H1 (cell line): Measurements from ENCODE around the gene SMYD3. TPM values are rescaled to one million over a fixed set of nuclear protein-coding genes. Genes with fewer than 3 reads are reported as not detected.

Experiments used
- CTCF ChIA-PET: fragments of 300-600 bp; sonication (Branson Sonifier 250); formaldehyde crosslinking; loops from one replicate; lab custom pipeline; 2021; ENCODE audit not compliant: partially characterized antibody; lab: Charles Lee
- POLR2A ChIA-PET: fragments of 300-600 bp; sonication (Branson Sonifier 250); formaldehyde crosslinking; loops from one replicate; lab custom pipeline; 2021; ENCODE audit warnings: inconsistent platforms; ENCODE audit not compliant: partially characterized antibody; lab: Charles Lee
- DNase-seq, 2 experiments: peaks; one replicate each; pipeline versions ENCODE4 v3.0.0 to v3.0.0-alpha.2; 2010 to 2022; ENCODE audit warnings: low spot score in 2 of 2, low read depth in 1 of 2, mixed read lengths in 1 of 2
- FAIRE-seq: peaks from 2 replicates; lab custom pipeline; 2011; peaks lifted over from hg19 to GRCh38; lab: Jason Lieb, UNC
- H2AFZ ChIP-seq: 2 replicates; pipeline ENCODE4 v1.8.1; 2012; ENCODE audit warnings: low read length, inconsistent platforms
- H2AK5ac ChIP-seq: 2 replicates; pipeline ENCODE4 v1.6.1; 2013; ENCODE audit warnings: low read depth, low read length
- H2BK120ac ChIP-seq: replicated peaks from 2 replicates; pipeline ENCODE3; 2013; ENCODE audit warnings: low read depth, low read length, inconsistent platforms
- H2BK12ac ChIP-seq: 2 replicates; pipeline ENCODE4 v1.6.1; 2013; ENCODE audit warnings: low read depth, low read length
- H2BK15ac ChIP-seq: 2 replicates; pipeline ENCODE4 v1.6.1; 2013; ENCODE audit warnings: low read length
- H2BK20ac ChIP-seq: 2 replicates; pipeline ENCODE4 v1.6.1; 2013; ENCODE audit warnings: low read length
- H2BK5ac ChIP-seq: 2 replicates; pipeline ENCODE4 v1.6.1; 2013; ENCODE audit warnings: low read depth, low read length
- H3K14ac ChIP-seq: 2 replicates; pipeline ENCODE4 v1.6.1; 2013; ENCODE audit warnings: inconsistent platforms; ENCODE audit not compliant: insufficient read length
- H3K18ac ChIP-seq: 2 replicates; pipeline ENCODE4 v1.6.1; 2013; ENCODE audit warnings: low read length; ENCODE audit errors: extremely low read depth
- H3K23ac ChIP-seq: 2 replicates; pipeline ENCODE4 v1.6.1; 2013; ENCODE audit warnings: inconsistent platforms; ENCODE audit not compliant: insufficient read length
- H3K23me2 ChIP-seq: 2 replicates; pipeline ENCODE4 v1.6.1; 2013; ENCODE audit warnings: low read depth, low read length
- H3K27ac ChIP-seq: 2 replicates; pipeline ENCODE4 v1.6.1; 2011; ENCODE audit warnings: low read depth, low read length, inconsistent platforms
- H3K27me3 ChIP-seq, 4 experiments: replicated peaks in 1 of 4; 1 replicate in 1 of 4; 2 replicates in 3 of 4; pipeline versions ENCODE4 v1.6.1 to v1.8.1; 2011 to 2013; ENCODE audit warnings: low read length in 3 of 4, mild to moderate bottlenecking in 3 of 4, inconsistent platforms in 2 of 4, mixed read lengths in 2 of 4, moderate library complexity in 1 of 4; ENCODE audit not compliant: control insufficient read depth in 3 of 4, insufficient read depth in 3 of 4; ENCODE audit errors: extremely low read depth in 1 of 4
- H3K36me3 ChIP-seq, 4 experiments: 2 replicates each; pipeline versions ENCODE4 v1.6.1 to v1.8.1; 2011 to 2013; ENCODE audit warnings: mild to moderate bottlenecking in 4 of 4, low read length in 3 of 4, moderate library complexity in 2 of 4, control low read depth in 1 of 4, inconsistent platforms in 1 of 4; ENCODE audit not compliant: insufficient read depth in 4 of 4, control insufficient read depth in 2 of 4
- H3K4ac ChIP-seq: replicated peaks from 2 replicates; pipeline ENCODE3; 2013; ENCODE audit warnings: low read length, low read depth, mixed read lengths, inconsistent platforms; ENCODE audit not compliant: insufficient read length
- H3K4me1 ChIP-seq, 4 experiments: replicated peaks in 1 of 4; 1 replicate in 1 of 4; 2 replicates in 3 of 4; pipeline versions ENCODE4 v1.6.1 to v1.8.1; 2011 to 2013; ENCODE audit warnings: low read length in 3 of 4, inconsistent platforms in 2 of 4, mixed read lengths in 1 of 4; ENCODE audit not compliant: insufficient read depth in 4 of 4, control insufficient read depth in 3 of 4
- H3K4me2 ChIP-seq, 2 experiments: 2 replicates each; pipeline versions ENCODE4 v1.6.1 to v1.8.1; 2011 to 2013; ENCODE audit warnings: low read depth in 2 of 2, low read length in 2 of 2, control low read depth in 1 of 2, inconsistent platforms in 1 of 2, mild to moderate bottlenecking in 1 of 2; ENCODE audit not compliant: insufficient read depth in 1 of 2
- H3K4me3 ChIP-seq, 4 experiments: fragments of 200-600, 300-600 bp in 1 of 4; sonication (generic), shearing (Covaris generic), sonication (Bioruptor Twin) in 1 of 4; 2 replicates each; pipeline versions ENCODE4 v1.5.1 to v1.8.1; 2011 to 2016; ENCODE audit warnings: low read length in 4 of 4, low read depth in 3 of 4, control low read depth in 2 of 4, inconsistent platforms in 2 of 4, mild to moderate bottlenecking in 2 of 4, mixed read lengths in 1 of 4, moderate library complexity in 1 of 4; ENCODE audit not compliant: insufficient read depth in 2 of 4; ENCODE audit errors: extremely low read depth in 1 of 4
- H3K56ac ChIP-seq: replicated peaks from 2 replicates; pipeline ENCODE3; 2013; ENCODE audit warnings: low read depth, mild to moderate bottlenecking, mixed read lengths, low read length, inconsistent platforms; ENCODE audit not compliant: insufficient read length
- H3K79me1 ChIP-seq: 2 replicates; pipeline ENCODE4 v1.6.1; 2013; ENCODE audit warnings: low read depth, low read length, control low read depth
- H3K79me2 ChIP-seq, 2 experiments: 2 replicates each; pipeline versions ENCODE4 v1.6.1 to v1.8.1; 2012 to 2013; ENCODE audit warnings: low read length in 2 of 2, mild to moderate bottlenecking in 2 of 2, inconsistent platforms in 1 of 2; ENCODE audit not compliant: insufficient read depth in 2 of 2, control insufficient read depth in 1 of 2
- H3K9ac ChIP-seq, 4 experiments: replicated peaks in 1 of 4; 1 replicate in 1 of 4; 2 replicates in 3 of 4; pipeline versions ENCODE4 v1.6.1 to v1.8.1; 2011 to 2013; ENCODE audit warnings: low read depth in 3 of 4, low read length in 3 of 4, control low read depth in 2 of 4, mild to moderate bottlenecking in 2 of 4, moderate library complexity in 2 of 4, inconsistent platforms in 1 of 4; ENCODE audit errors: extremely low read depth in 1 of 4
- H3K9me3 ChIP-seq, 2 experiments: 2 replicates each; pipeline versions ENCODE4 v1.6.1 to v1.8.1; 2012 to 2013; ENCODE audit warnings: mild to moderate bottlenecking in 2 of 2, moderate library complexity in 2 of 2, control low read depth in 1 of 2, inconsistent platforms in 1 of 2, low read depth in 1 of 2, low read length in 1 of 2, mixed read lengths in 1 of 2; ENCODE audit not compliant: insufficient read depth in 2 of 2
- H4K20me1 ChIP-seq, 2 experiments: replicated peaks in 1 of 2; 2 replicates each; pipeline versions ENCODE3 to v1.8.1; 2011 to 2013; ENCODE audit warnings: inconsistent platforms in 2 of 2, low read length in 2 of 2, mild to moderate bottlenecking in 1 of 2; ENCODE audit not compliant: insufficient read depth in 2 of 2, control insufficient read depth in 1 of 2
- H4K5ac ChIP-seq: 2 replicates; pipeline ENCODE4 v1.6.1; 2013; ENCODE audit warnings: low read length, low read depth, mixed read lengths, inconsistent platforms; ENCODE audit not compliant: insufficient read length
- H4K8ac ChIP-seq: 2 replicates; pipeline ENCODE4 v1.8.0; 2013; ENCODE audit warnings: mild to moderate bottlenecking, moderate library complexity, low read length, inconsistent platforms; ENCODE audit not compliant: insufficient read depth; ENCODE audit errors: extremely low read depth
- H4K91ac ChIP-seq: replicated peaks from 2 replicates; pipeline ENCODE3; 2013; ENCODE audit warnings: low read length, mixed read lengths, inconsistent platforms; ENCODE audit not compliant: insufficient read length
- BCL11A ChIP-seq, 2 experiments: IDR thresholded peaks; one replicate each; pipeline ENCODE4 v1.6.1; 2011; ENCODE audit warnings: low read depth in 2 of 2, low read length in 2 of 2, mild to moderate bottlenecking in 2 of 2
- CREB1 ChIP-seq: IDR thresholded peaks from 2 replicates; pipeline ENCODE4 v1.6.1; 2012; ENCODE audit warnings: inconsistent platforms
- FOSL1 ChIP-seq: IDR thresholded peaks from 2 replicates; pipeline ENCODE4 v1.6.1; 2011; ENCODE audit warnings: mild to moderate bottlenecking, low read depth, low read length, moderate library complexity; ENCODE audit not compliant: insufficient read depth
- KDM5A ChIP-seq: fragments of 200-600 bp; IDR thresholded peaks from 2 replicates; pipeline ENCODE4 v1.7.1; 2012; ENCODE audit warnings: mild to moderate bottlenecking, low read length, inconsistent platforms, mixed read lengths
- NRF1 ChIP-seq: IDR thresholded peaks from 2 replicates; pipeline ENCODE4 v1.6.1; 2011; ENCODE audit warnings: mild to moderate bottlenecking, low read depth, low read length, improper control_type of control experiment
- RBBP5 ChIP-seq: IDR thresholded peaks from 2 replicates; pipeline ENCODE4 v1.7.1; 2012; ENCODE audit warnings: low read depth, mild to moderate bottlenecking, inconsistent platforms, low read length, moderate library complexity, borderline replicate concordance
- RNF2 ChIP-seq: fragments of 200-900, 300-1000 bp; sonication (generic); IDR thresholded peaks from 2 replicates; pipeline ENCODE4 v1.7.1; 2016; ENCODE audit warnings: borderline replicate concordance, low read depth, mild to moderate bottlenecking, antibody characterized with exemption, low read length; ENCODE audit not compliant: poor library complexity, severe bottlenecking; ENCODE audit errors: missing control alignments
- SAP30 ChIP-seq: fragments of 300-600 bp; sonication (generic); IDR thresholded peaks from 2 replicates; pipeline ENCODE4 v1.7.1; 2012; ENCODE audit warnings: low read length, moderate library complexity, mild to moderate bottlenecking, inconsistent platforms; ENCODE audit not compliant: insufficient read depth, insufficient replicate concordance
- SIX5 ChIP-seq: IDR thresholded peaks from 2 replicates; pipeline ENCODE4 v1.6.1; 2011; ENCODE audit warnings: mild to moderate bottlenecking, low read depth, low read length
- SRF ChIP-seq: IDR thresholded peaks from 2 replicates; pipeline ENCODE4 v1.6.1; 2011; ENCODE audit warnings: mild to moderate bottlenecking, low read depth, low read length, moderate library complexity
- TBP ChIP-seq: IDR thresholded peaks from 2 replicates; pipeline ENCODE4 v1.6.1; 2011; ENCODE audit warnings: low read depth, low read length, improper control_type of control experiment
- ZNF274 ChIP-seq: IDR thresholded peaks from 2 replicates; pipeline ENCODE4 v1.7.0; 2012; ENCODE audit warnings: low read length, borderline replicate concordance; ENCODE audit errors: extremely low read depth
- WGBS, 2 experiments: shearing (Covaris generic) in 1 of 2; methylation state at CpG; one replicate each; pipeline versions ENCODE4 v1.1.6 to v1.1.7; 2013 to 2015; ENCODE audit warnings: low lambda C conversion rate in 2 of 2, mixed read lengths in 2 of 2, inconsistent platforms in 1 of 2, low coverage in 1 of 2, missing lambda C conversion rate in 1 of 2; ENCODE audit not compliant: insufficient replicate concordance in 2 of 2, insufficient coverage in 1 of 2, insufficient read length in 1 of 2; ENCODE audit errors: extremely low coverage in 1 of 2, missing lambda C conversion rate in 1 of 2; 5-methylcytosine and 5-hydroxymethylcytosine counted together
- polyA plus RNA-seq, 7 experiments: library from polyadenylated mRNA; depleted of rRNA in 3 of 7; stranded (reverse) in 5 of 7; unstranded in 2 of 7; fragments of >200 nt in 5 of 7; fragments of 200-250 nt in 2 of 7; gene quantifications; 1 replicate in 5 of 7; 2 replicates in 1 of 7; 4 replicates in 1 of 7; pipeline versions ENCODE4 v1.2.1 to v1.2.3, GENCODE V29; 2011 to 2013; ENCODE audit warnings: missing spikeins in 2 of 7, mixed read lengths in 2 of 7
- total RNA-seq: library from RNA; stranded (reverse); fragmentation: NEBNext Ultra II Directional; extraction: Animal tissue kit (Norgen Biotek cat#: 25700); gene quantifications from 2 replicates; pipeline ENCODE4 v1.2.1, GENCODE V29; 2021

SMYD3 gene
- total and polyA plus RNA-seq, 2 of the 8 experiments (the other 6 are each of a cell fraction or from before 2014, with no cell fraction given) = 17.3 to 25.4 TPM

- Histone ChIP-seq H3K27ac (no peak overlapping the region), H2BK15ac (no peak overlapping the region), H2AK5ac (no peak overlapping the region), H3K9me3 (no peaks in the 10 kb centered on the region), H2BK12ac (no peak overlapping the region), H3K4ac (no peak overlapping the region), H3K9ac (no peak overlapping the region), H3K14ac (no peak overlapping the region), H3K4me3 (no peak overlapping the region), H3K18ac (no peak overlapping the region), H2BK5ac (no peak overlapping the region), H4K91ac (no peak overlapping the region), H3K23me2 (no peaks in the 10 kb centered on the region), H4K5ac (no peak overlapping the region), H3K23ac (no peak overlapping the region), H3K79me2 (no peaks in the 10 kb centered on the region), H3K36me3 (no peaks in the 10 kb centered on the region), H3K79me1 (no peaks in the 10 kb centered on the region), H4K8ac (no peak overlapping the region), H2BK120ac (no peak overlapping the region), H4K20me1 (no peaks in the 10 kb centered on the region), H2BK20ac (no peak overlapping the region), H3K4me1 (no peaks in the 10 kb centered on the region), H3K56ac (no peak overlapping the region), H2AFZ (no peak overlapping the region), H3K27me3 (no peaks in the 10 kb centered on the region), H3K4me2 (no peak overlapping the region)
- ChIA-PET CTCF (no interaction called here), POLR2A (no interaction called here)
- TF ChIP-seq BCL11A (IDR thresholded peaks at IDR 0.05; ENCODE audit: low read depth in 2 of 2, low read length in 2 of 2) (no peak), RBBP5 (no peak), NRF1 (no peak), SIX5 (no peak), KDM5A (no peak), SRF (no peak), CREB1 (no peak), TBP (no peak), SAP30 (no peak), RNF2 (no peak), ZNF274 (no peak), FOSL1 (no peak)
- FAIRE-seq = no peak
- DNase-seq = no peak
- 94% methylated on average over 4 of the region's 4 CpGs; no CpG with 5 or more reads in 1 of the 2 experiments for WGBS, 2 experiments
These were observed 177.2 kb downstream of the SMYD3 start for GRCh38 chr1:246329900-246330299.
